GM12878 (cell line): ENCODE measurements around the gene ANKRD42. TPM values are rescaled to one million over a fixed set of nuclear protein-coding genes. Genes with fewer than 3 reads are reported as not detected.

Experiments
- BACH1 ChIP-seq: fragments of 450-650 bp; IDR thresholded peaks from 2 replicates; pipeline ENCODE4 v1.6.1; 2017; ENCODE audit warnings: mild to moderate bottlenecking, borderline replicate concordance
- CREB1 ChIP-seq: IDR thresholded peaks from 2 replicates; pipeline ENCODE4 v1.6.1; 2012; ENCODE audit warnings: low read depth, mild to moderate bottlenecking, inconsistent platforms
- CREM ChIP-seq: IDR thresholded peaks from 2 replicates; pipeline ENCODE4 v1.6.1; 2014; ENCODE audit warnings: antibody characterized with exemption, low read depth
- CUX1 ChIP-seq: IDR thresholded peaks from 2 replicates; pipeline ENCODE4 v1.6.1; 2012; ENCODE audit warnings: improper control_type of control experiment, low read depth, low read length; ENCODE audit not compliant: insufficient replicate concordance
- EGR1 ChIP-seq, 2 experiments: IDR thresholded peaks; 1 replicate in 1 of 2; 2 replicates in 1 of 2; pipeline ENCODE4 v1.6.1; 2011 to 2012; ENCODE audit warnings: low read depth in 2 of 2, low read length in 2 of 2, borderline replicate concordance in 1 of 2, mild to moderate bottlenecking in 1 of 2, moderate library complexity in 1 of 2
- HCFC1 ChIP-seq: fragments of 150-350 bp; IDR thresholded peaks from 2 replicates; pipeline ENCODE4 v1.6.1; 2014; ENCODE audit warnings: low read length
- IRF3 ChIP-seq: fragments of 450-650 bp; IDR thresholded peaks from 2 replicates; pipeline ENCODE4 v1.6.1; 2014; ENCODE audit warnings: mild to moderate bottlenecking
- MTA2 ChIP-seq: fragments of 450-650 bp; IDR thresholded peaks from 2 replicates; pipeline ENCODE4 v1.6.1; 2016; ENCODE audit warnings: low read depth, mild to moderate bottlenecking, moderate library complexity
- PAX5 ChIP-seq: IDR thresholded peaks from 2 replicates; pipeline ENCODE4 v1.6.1; 2011; ENCODE audit warnings: low read depth, low read length, borderline replicate concordance
- PBX3 ChIP-seq: IDR thresholded peaks from 2 replicates; pipeline ENCODE4 v1.6.1; 2011; ENCODE audit warnings: mild to moderate bottlenecking, low read depth, low read length, moderate library complexity; ENCODE audit not compliant: insufficient replicate concordance
- RUNX3 ChIP-seq: IDR thresholded peaks from 2 replicates; pipeline ENCODE4 v1.6.1; 2012; ENCODE audit warnings: low read length, inconsistent platforms
- SREBF2 ChIP-seq: IDR thresholded peaks from 2 replicates; pipeline ENCODE4 v1.6.1; 2012; ENCODE audit warnings: mild to moderate bottlenecking, low read length
- SUZ12 ChIP-seq: fragments of 200-600 bp; sonication (generic); IDR thresholded peaks from one replicate; pipeline ENCODE4 v1.6.1; 2018; ENCODE audit warnings: antibody characterized with exemption, mild to moderate bottlenecking; ENCODE audit not compliant: unreplicated experiment
- TCF7 ChIP-seq: IDR thresholded peaks from 2 replicates; pipeline ENCODE4 v1.6.1; 2014; ENCODE audit warnings: antibody characterized with exemption, borderline replicate concordance
- WRNIP1 ChIP-seq: IDR thresholded peaks from 2 replicates; pipeline ENCODE4 v1.6.1; 2011; ENCODE audit warnings: low read depth, low read length, improper control_type of control experiment, borderline replicate concordance
- ZNF24 ChIP-seq: fragments of 450-650 bp; IDR thresholded peaks from 2 replicates; pipeline ENCODE4 v1.6.1; 2017; ENCODE audit warnings: antibody characterized with exemption, mild to moderate bottlenecking
- ZSCAN29 ChIP-seq: fragments of 450-650 bp; IDR thresholded peaks from 2 replicates; pipeline ENCODE4 v1.6.1; 2017; ENCODE audit warnings: mild to moderate bottlenecking, moderate library complexity
- ZZZ3 ChIP-seq: IDR thresholded peaks from 2 replicates; pipeline ENCODE4 v1.6.1; 2011; ENCODE audit warnings: low read depth; ENCODE audit not compliant: control insufficient read depth, insufficient read length
- polyA plus RNA-seq, 11 experiments: library from polyadenylated mRNA; depleted of rRNA in 4 of 11; unstranded in 6 of 11; stranded (reverse) in 5 of 11; fragments of >200 nt; fragmentation: Nextera tagmentation in 4 of 11; fragmentation: Illumina TruSeq in 1 of 11; extraction: Ambion mirVana in 4 of 11; extraction: Trizol in 1 of 11; gene quantifications; 1 replicate in 1 of 11; 2 replicates in 10 of 11; pipeline versions ENCODE4 v1.2.1 to v1.2.3, GENCODE V29; 2011 to 2016; ENCODE audit warnings: inconsistent platforms in 2 of 11, missing spikeins in 2 of 11, low read depth in 1 of 11
- total RNA-seq, 4 experiments: library from RNA; depleted of rRNA in 3 of 4; stranded (reverse); fragments of >200 nt in 3 of 4; fragmentation: Illumina TruSeq in 1 of 4; extraction: Trizol in 1 of 4; gene quantifications; 2 replicates each; pipeline versions ENCODE4 v1.2.1 to v1.2.3, GENCODE V29; 2013 to 2021
- TF ChIP-seq, protein P1 (sequence below): fragments of 450-650 bp; IDR thresholded peaks from 2 replicates; pipeline ENCODE4 v1.6.1; 2017; ENCODE audit warnings: mild to moderate bottlenecking

Gene ANKRD42
- total and polyA plus RNA-seq, 10 of the 15 experiments (the other 5 are each of a cell fraction or from before 2014, with no cell fraction given) = 0.68 to 3.2 (median 2.0) TPM

- no peak for TF ChIP-seq IRF3
- TF ChIP-seq CREM = peak; percentile 94
- TF ChIP-seq MTA2 = peak; percentile 18; the same call in 1 of the 2 replicates
- TF ChIP-seq SUZ12 = no peak
- no peak for TF ChIP-seq WRNIP1
- peak; percentile 31 to 81; a peak in 1 of 3 replicates for TF ChIP-seq EGR1 (IDR thresholded peaks at IDR 0.05; ENCODE audit: borderline replicate concordance in 1 of 2, low read depth in 2 of 2, low read length in 2 of 2)
- TF ChIP-seq CUX1 = no peak
- TF ChIP-seq, protein P1, sequence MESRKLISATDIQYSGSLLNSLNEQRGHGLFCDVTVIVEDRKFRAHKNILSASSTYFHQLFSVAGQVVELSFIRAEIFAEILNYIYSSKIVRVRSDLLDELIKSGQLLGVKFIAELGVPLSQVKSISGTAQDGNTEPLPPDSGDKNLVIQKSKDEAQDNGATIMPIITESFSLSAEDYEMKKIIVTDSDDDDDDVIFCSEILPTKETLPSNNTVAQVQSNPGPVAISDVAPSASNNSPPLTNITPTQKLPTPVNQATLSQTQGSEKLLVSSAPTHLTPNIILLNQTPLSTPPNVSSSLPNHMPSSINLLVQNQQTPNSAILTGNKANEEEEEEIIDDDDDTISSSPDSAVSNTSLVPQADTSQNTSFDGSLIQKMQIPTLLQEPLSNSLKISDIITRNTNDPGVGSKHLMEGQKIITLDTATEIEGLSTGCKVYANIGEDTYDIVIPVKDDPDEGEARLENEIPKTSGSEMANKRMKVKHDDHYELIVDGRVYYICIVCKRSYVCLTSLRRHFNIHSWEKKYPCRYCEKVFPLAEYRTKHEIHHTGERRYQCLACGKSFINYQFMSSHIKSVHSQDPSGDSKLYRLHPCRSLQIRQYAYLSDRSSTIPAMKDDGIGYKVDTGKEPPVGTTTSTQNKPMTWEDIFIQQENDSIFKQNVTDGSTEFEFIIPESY = no peak
- peak; percentile 65 for TF ChIP-seq HCFC1
- peak; percentile 79 for TF ChIP-seq ZSCAN29
- TF ChIP-seq SREBF2 = no peak
- TF ChIP-seq RUNX3 = peak; percentile 55
- TF ChIP-seq ZNF24 = no peak
- no peak for TF ChIP-seq ZZZ3
- TF ChIP-seq PBX3 = no peak
- peak; percentile 93 for TF ChIP-seq CREB1
- TF ChIP-seq TCF7 = no peak
- TF ChIP-seq BACH1 = peak; percentile 62; the same call in 1 of the 2 replicates
- no peak for TF ChIP-seq PAX5
Observed at GRCh38 chr11:83193315-83194280, at the start of gene ANKRD42 (continued).
